MM.1S (cell line): ENCODE data around the gene GTPBP4.

ENCODE experiments used
- EZH2 ChIP-seq: fragments of 300-600 bp; sonication (generic); optimal IDR thresholded peaks from 2 replicates; pipeline ENCODE3; 2017; ENCODE audit warnings: low read depth, mild to moderate bottlenecking, antibody characterized with exemption, low read length, mixed read lengths
- EZH2phosphoT487 ChIP-seq: fragments of 300-600 bp; sonication (generic); IDR thresholded peaks from 2 replicates; pipeline ENCODE4 v1.6.1; 2018; ENCODE audit warnings: antibody characterized with exemption, low read length
- TF ChIP-seq, protein P1 (sequence below): fragments of 300-600 bp; sonication (generic); IDR thresholded peaks from 2 replicates; pipeline ENCODE4 v1.5.1; 2016; ENCODE audit warnings: antibody characterized with exemption, low read length, mixed read lengths

DNA sequence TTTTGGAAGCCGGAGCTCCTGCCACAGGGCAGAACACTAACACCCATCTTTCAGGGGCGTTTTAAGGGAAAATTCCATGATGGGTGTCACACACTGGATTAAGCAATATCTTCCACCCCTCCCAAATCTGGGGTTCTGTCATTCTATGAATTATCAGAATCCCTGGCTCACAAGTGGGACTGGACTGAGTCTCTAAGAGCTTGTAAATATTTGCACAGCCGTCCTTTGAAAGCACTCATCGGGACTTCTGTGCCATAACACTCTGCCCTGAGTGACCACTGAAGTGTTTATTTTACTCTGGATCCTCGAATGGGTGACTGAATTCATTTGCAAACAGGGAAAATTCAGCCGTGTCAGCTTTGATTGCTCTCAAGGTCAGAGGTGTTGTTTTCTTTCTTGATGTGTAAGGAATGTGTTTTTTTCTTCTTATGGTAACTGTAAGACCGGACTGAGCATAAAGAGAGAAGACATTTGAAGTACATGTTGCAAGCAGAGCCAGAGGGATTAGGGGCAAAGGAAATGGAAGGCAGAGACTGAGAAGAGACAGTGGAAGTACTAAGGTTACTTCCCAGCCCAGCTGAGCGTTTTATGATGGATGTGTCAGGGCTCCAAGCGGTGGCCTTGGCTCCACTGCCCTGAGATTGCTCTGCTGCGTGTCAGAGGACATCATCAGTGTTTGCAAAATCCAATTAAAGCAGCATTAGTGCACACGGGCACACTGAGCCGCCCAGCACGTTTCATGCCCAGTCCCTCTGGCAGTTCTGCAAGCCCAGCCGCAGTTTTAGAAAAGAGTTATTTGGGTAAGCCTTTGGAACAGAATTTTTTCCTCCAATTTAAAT lies 17.7 kb upstream of the GTPBP4 start:
- TF ChIP-seq, protein P1, sequence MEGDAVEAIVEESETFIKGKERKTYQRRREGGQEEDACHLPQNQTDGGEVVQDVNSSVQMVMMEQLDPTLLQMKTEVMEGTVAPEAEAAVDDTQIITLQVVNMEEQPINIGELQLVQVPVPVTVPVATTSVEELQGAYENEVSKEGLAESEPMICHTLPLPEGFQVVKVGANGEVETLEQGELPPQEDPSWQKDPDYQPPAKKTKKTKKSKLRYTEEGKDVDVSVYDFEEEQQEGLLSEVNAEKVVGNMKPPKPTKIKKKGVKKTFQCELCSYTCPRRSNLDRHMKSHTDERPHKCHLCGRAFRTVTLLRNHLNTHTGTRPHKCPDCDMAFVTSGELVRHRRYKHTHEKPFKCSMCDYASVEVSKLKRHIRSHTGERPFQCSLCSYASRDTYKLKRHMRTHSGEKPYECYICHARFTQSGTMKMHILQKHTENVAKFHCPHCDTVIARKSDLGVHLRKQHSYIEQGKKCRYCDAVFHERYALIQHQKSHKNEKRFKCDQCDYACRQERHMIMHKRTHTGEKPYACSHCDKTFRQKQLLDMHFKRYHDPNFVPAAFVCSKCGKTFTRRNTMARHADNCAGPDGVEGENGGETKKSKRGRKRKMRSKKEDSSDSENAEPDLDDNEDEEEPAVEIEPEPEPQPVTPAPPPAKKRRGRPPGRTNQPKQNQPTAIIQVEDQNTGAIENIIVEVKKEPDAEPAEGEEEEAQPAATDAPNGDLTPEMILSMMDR: no peak
- TF ChIP-seq EZH2 (no peak), EZH2phosphoT487 (no peak)
